Adrenal gland (tissue), 5 donors: ENCODE results near the gene C12orf43.

Source experiments
- POLR2A ChIP-seq, 2 donors: fragments of 450-650 bp; IDR thresholded peaks; one replicate each; pipeline ENCODE4 v1.6.1; 2017; ENCODE audit warnings: antibody characterized with exemption in 2 of 2, mild to moderate bottlenecking in 2 of 2, moderate library complexity in 1 of 2
- TF ChIP-seq, protein P1 (sequence below), 6 experiments: fragments of 450-650 bp in 4 of 6; fragments of 200-600 bp in 2 of 6; sonication (generic) in 1 of 6; IDR thresholded peaks; 1 replicate in 5 of 6; 2 replicates in 1 of 6; pipeline versions ENCODE4 v1.5.1 to v1.8.0; 2016 to 2021; ENCODE audit warnings: antibody characterized with exemption in 6 of 6, mild to moderate bottlenecking in 2 of 6, moderate library complexity in 1 of 6
- donor health status: DM: no; HTN: no; CAD: no.

- TF ChIP-seq, protein P1, sequence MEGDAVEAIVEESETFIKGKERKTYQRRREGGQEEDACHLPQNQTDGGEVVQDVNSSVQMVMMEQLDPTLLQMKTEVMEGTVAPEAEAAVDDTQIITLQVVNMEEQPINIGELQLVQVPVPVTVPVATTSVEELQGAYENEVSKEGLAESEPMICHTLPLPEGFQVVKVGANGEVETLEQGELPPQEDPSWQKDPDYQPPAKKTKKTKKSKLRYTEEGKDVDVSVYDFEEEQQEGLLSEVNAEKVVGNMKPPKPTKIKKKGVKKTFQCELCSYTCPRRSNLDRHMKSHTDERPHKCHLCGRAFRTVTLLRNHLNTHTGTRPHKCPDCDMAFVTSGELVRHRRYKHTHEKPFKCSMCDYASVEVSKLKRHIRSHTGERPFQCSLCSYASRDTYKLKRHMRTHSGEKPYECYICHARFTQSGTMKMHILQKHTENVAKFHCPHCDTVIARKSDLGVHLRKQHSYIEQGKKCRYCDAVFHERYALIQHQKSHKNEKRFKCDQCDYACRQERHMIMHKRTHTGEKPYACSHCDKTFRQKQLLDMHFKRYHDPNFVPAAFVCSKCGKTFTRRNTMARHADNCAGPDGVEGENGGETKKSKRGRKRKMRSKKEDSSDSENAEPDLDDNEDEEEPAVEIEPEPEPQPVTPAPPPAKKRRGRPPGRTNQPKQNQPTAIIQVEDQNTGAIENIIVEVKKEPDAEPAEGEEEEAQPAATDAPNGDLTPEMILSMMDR (IDR thresholded peaks at IDR 0.05): no peak
- TF ChIP-seq POLR2A (IDR thresholded peaks at IDR 0.05): no peak
These were observed 26.8 kb upstream of the C12orf43 start for GRCh38 chr12:121043067-121043466.
